GM23248 (cell line): ENCODE measurements around the gene RAD51AP2. TPM values are rescaled to one million over a fixed set of nuclear protein-coding genes. Genes with fewer than 3 reads are reported as not detected.

ENCODE experiments used
- DNase-seq: peaks from one replicate; pipeline ENCODE4 v3.0.0-alpha.2; 2015
- H2AFZ ChIP-seq: fragments of 200-600 bp; sonication (generic); 2 replicates; pipeline ENCODE4 v1.6.1; 2016; ENCODE audit warnings: antibody characterized with exemption
- H3F3A ChIP-seq: fragments of 200-600 bp; sonication (generic); 2 replicates; pipeline ENCODE4 v1.6.1; 2016; ENCODE audit warnings: mild to moderate bottlenecking, antibody characterized with exemption, mixed run types; ENCODE audit not compliant: insufficient read depth
- H3K27ac ChIP-seq: fragments of 200-600 bp; sonication (generic); 2 replicates; pipeline ENCODE4 v1.5.1; 2016; ENCODE audit warnings: mild to moderate bottlenecking
- H3K27me3 ChIP-seq: fragments of 200-600 bp; sonication (generic); replicated peaks from 2 replicates; pipeline ENCODE4 v1.6.1; 2016; ENCODE audit warnings: mild to moderate bottlenecking; ENCODE audit not compliant: insufficient read depth
- H3K36me3 ChIP-seq: fragments of 200-600 bp; sonication (generic); 2 replicates; pipeline ENCODE4 v1.6.1; 2016; ENCODE audit warnings: low read depth, mild to moderate bottlenecking
- H3K4me1 ChIP-seq: fragments of 200-600 bp; sonication (generic); 2 replicates; pipeline ENCODE4 v1.6.1; 2016; ENCODE audit warnings: mild to moderate bottlenecking; ENCODE audit not compliant: insufficient read depth
- H3K4me2 ChIP-seq: fragments of 200-600 bp; sonication (generic); one replicate; pipeline ENCODE4 v1.6.1; 2016; ENCODE audit warnings: mild to moderate bottlenecking; ENCODE audit not compliant: unreplicated experiment
- H3K4me3 ChIP-seq: fragments of 200-600 bp; sonication (generic); 2 replicates; pipeline ENCODE4 v1.5.1; 2016; ENCODE audit warnings: mild to moderate bottlenecking
- H3K79me2 ChIP-seq: fragments of 200-600 bp; sonication (generic); 2 replicates; pipeline ENCODE4 v1.6.1; 2016; ENCODE audit warnings: mild to moderate bottlenecking; ENCODE audit not compliant: insufficient read depth
- H3K9ac ChIP-seq: fragments of 200-600 bp; sonication (generic); 2 replicates; pipeline ENCODE4 v1.6.1; 2016; ENCODE audit warnings: mild to moderate bottlenecking
- H3K9me2 ChIP-seq: fragments of 200-600 bp; sonication (generic); 2 replicates; pipeline ENCODE4 v1.6.1; 2016; ENCODE audit warnings: mixed run types, mild to moderate bottlenecking, moderate library complexity; ENCODE audit not compliant: insufficient read depth
- H3K9me3 ChIP-seq: fragments of 200-600 bp; sonication (generic); one replicate; pipeline ENCODE4 v1.6.1; 2017; ENCODE audit warnings: low read depth
- H4K20me1 ChIP-seq: fragments of 200-600 bp; sonication (generic); 2 replicates; pipeline ENCODE4 v1.6.0; 2016; ENCODE audit not compliant: insufficient read depth
- EZH2 ChIP-seq: fragments of 200-600 bp; sonication (generic); IDR thresholded peaks from 2 replicates; pipeline ENCODE4 v1.6.1; 2018; ENCODE audit warnings: antibody characterized with exemption, mild to moderate bottlenecking; ENCODE audit not compliant: insufficient read depth, poor library complexity, severe bottlenecking
- EZH2phosphoT487 ChIP-seq: fragments of 200-600 bp; sonication (generic); IDR thresholded peaks from 2 replicates; pipeline ENCODE4 v1.6.1; 2018; ENCODE audit warnings: antibody characterized with exemption, moderate library complexity, mild to moderate bottlenecking, low read depth; ENCODE audit not compliant: insufficient read depth
- WGBS, 2 experiments: methylation state at CpG; one replicate each; pipeline ENCODE4 v1.1.6; 2015 to 2017; ENCODE audit warnings: low lambda C conversion rate in 2 of 2, low coverage in 1 of 2; ENCODE audit errors: missing lambda C conversion rate in 2 of 2; 5-methylcytosine and 5-hydroxymethylcytosine counted together
- in situ Hi-C: fragments of 300-500 bp; cut with MboI; formaldehyde crosslinking; loops from 2 replicates; pipeline ENCODE4 v1.15.0; 2020
- polyA plus RNA-seq: library from polyadenylated mRNA; unstranded; fragments of >200 nt; fragmentation: Nextera tagmentation; extraction: Ambion mirVana; gene quantifications from 2 replicates; pipeline ENCODE4 v1.2.1, GENCODE V29; 2016
- total RNA-seq: library from RNA; depleted of rRNA; stranded (reverse); fragments of >200 nt; shearing (Covaris generic); gene quantifications from 2 replicates; pipeline ENCODE4 v1.2.3, GENCODE V29; 2014

The RAD51AP2 gene
- total and polyA plus RNA-seq, 2 experiments from 2014 or later, result not detected

- in situ Hi-C loops, result no loop called here
- Histone ChIP-seq H2AFZ (no peak overlapping the region), H3K4me2 (no peak overlapping the region), H3K9me2 (no peaks in the 10 kb centered on the region), H3K4me3 (no peak overlapping the region), H3K27ac (no peak overlapping the region), H3F3A (0 out of 2 replicates have a peak, but pooled peaks cover 7% of the 10 kb centered on the region), H3K27me3 (no peaks in the 10 kb centered on the region), H3K36me3 (no peaks in the 10 kb centered on the region), H3K9me3 (no peaks in the 10 kb centered on the region), H3K79me2 (no peaks in the 10 kb centered on the region), H3K9ac (no peak overlapping the region), H3K4me1 (peaks cover 7% of the 10 kb centered on the region; the same call in 1 of the 2 replicates), H4K20me1 (no peaks in the 10 kb centered on the region)
- TF ChIP-seq EZH2 (no peak), EZH2phosphoT487 (no peak)
- DNase-seq, result no peak
- 32 to 51% methylated on average over 2 of the region's 2 CpGs for WGBS, 2 experiments
Observed at GRCh38 chr2:17533546-17533945, 15.3 kb upstream of the RAD51AP2 start.

DNA sequence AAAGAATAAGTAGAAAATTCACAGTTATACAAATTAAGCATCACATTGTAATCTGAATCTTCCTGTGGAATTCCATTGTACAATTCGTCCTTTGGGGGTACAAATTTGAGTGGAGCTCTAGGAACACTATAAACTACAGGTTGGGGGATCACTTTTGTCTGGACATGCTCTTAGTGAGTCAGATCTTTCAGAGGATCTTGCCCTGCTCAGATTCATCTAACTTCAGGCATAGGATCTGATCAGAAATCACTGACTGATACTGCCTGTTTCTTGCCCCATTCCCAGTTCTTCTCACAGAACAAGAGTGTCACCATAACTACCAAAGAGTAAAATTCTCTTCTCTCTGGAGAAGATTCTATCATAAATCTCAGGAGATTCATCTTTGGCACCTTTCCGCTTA is 11.5 kb upstream of the RAD51AP2 start:
- H3K27ac ChIP-seq, result no peak overlapping the region
- no peak overlapping the region for H2AFZ ChIP-seq
- H4K20me1 ChIP-seq, result no peaks in the 10 kb centered on the region
- H3K9me3 ChIP-seq, result no peaks in the 10 kb centered on the region
- H3K9me2 ChIP-seq, result no peaks in the 10 kb centered on the region
- no peak overlapping the region for H3K4me3 ChIP-seq
- H3F3A ChIP-seq, result no peaks in the 10 kb centered on the region
- no peak for DNase-seq
- no peaks in the 10 kb centered on the region for H3K27me3 ChIP-seq
- 76 to 83% methylated on average over 2 of the region's 2 CpGs for WGBS, 2 experiments
- H3K79me2 ChIP-seq, result no peaks in the 10 kb centered on the region
- in situ Hi-C loops, result no loop called here
- no peaks in the 10 kb centered on the region for H3K36me3 ChIP-seq
- H3K9ac ChIP-seq, result no peak overlapping the region
- no peak for TF ChIP-seq EZH2
- TF ChIP-seq EZH2phosphoT487, result no peak
- no peaks in the 10 kb centered on the region for H3K4me1 ChIP-seq
- no peak overlapping the region for H3K4me2 ChIP-seq

DNA sequence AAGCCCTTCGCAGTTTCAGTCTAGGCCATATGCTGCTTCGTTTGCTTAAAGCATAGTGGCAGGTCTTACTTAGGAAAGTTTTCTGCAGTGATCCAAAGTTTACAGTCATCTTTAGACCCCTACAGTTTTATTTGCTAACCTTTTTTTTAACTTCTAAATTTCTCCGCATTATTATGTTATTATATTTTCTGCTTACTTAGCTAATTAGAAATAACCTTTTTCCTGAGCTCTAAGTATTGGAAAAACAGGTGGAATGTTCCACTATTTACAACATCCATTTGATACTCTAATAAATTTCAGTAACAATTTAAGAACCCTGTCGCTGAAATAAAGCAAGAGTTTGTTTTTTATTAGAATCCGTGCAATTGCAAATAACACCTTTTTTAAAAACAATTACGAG is 4.1 kb upstream of the RAD51AP2 start:
- no peak overlapping the region for H2AFZ ChIP-seq
- no peak overlapping the region for H3K27ac ChIP-seq
- no peak overlapping the region for H3K9ac ChIP-seq
- peaks cover 12% of the 10 kb centered on the region; the same call in 1 of the 2 replicates for H3K4me1 ChIP-seq
- no peaks in the 10 kb centered on the region for H3K79me2 ChIP-seq
- H4K20me1 ChIP-seq, result no peaks in the 10 kb centered on the region
- WGBS, 2 experiments, result 79 to 82% methylated on average over 6 of the region's 6 CpGs
- no peaks in the 10 kb centered on the region for H3K36me3 ChIP-seq
- no peak for DNase-seq
- H3K9me2 ChIP-seq, result no peaks in the 10 kb centered on the region
- TF ChIP-seq EZH2phosphoT487, result no peak
- no peaks in the 10 kb centered on the region for H3K9me3 ChIP-seq
- 0 out of 2 replicates have a peak, but pooled peaks cover 5% of the 10 kb centered on the region for H3F3A ChIP-seq
- in situ Hi-C loops, result no loop called here
- no peaks in the 10 kb centered on the region for H3K27me3 ChIP-seq
- no peak overlapping the region for H3K4me2 ChIP-seq
- no peak overlapping the region for H3K4me3 ChIP-seq

DNA sequence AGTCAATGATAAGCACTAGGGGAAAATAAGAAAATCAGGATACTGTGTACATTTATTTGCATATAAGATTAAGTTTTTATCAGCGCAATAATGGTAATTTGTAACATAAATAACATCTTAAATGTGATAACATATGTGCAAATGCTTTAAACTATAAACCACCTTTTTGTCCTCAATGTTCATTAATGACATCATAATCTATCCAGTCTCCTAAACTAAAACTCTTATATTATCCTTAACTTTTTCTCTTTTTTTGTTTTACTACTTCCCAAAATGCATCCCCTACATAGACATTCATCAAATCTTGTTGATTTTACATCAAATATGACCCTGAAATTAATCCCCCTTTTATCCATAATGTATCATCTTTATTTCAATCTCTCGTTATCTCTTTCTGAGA is 3.4 kb upstream of the RAD51AP2 start:
- H3K9me3 ChIP-seq, result no peaks in the 10 kb centered on the region
- DNase-seq, result no peak
- H3K27me3 ChIP-seq, result no peaks in the 10 kb centered on the region
- no peak overlapping the region for H3K4me2 ChIP-seq
- no peak overlapping the region for H3K27ac ChIP-seq
- no peaks in the 10 kb centered on the region for H3K36me3 ChIP-seq
- H3K4me3 ChIP-seq, result no peak overlapping the region
- 82 to 86% methylated on average over 2 of the region's 2 CpGs for whole genome bisulfite sequencing, 2 experiments
- in situ Hi-C loops, result no loop called here
- peaks cover 12% of the 10 kb centered on the region; the same call in 1 of the 2 replicates for H3K4me1 ChIP-seq
- no peaks in the 10 kb centered on the region for H3K9me2 ChIP-seq
- TF ChIP-seq EZH2phosphoT487, result no peak
- TF ChIP-seq EZH2, result no peak
- no peaks in the 10 kb centered on the region for H4K20me1 ChIP-seq
- H2AFZ ChIP-seq, result no peak overlapping the region
- no peaks in the 10 kb centered on the region for H3K79me2 ChIP-seq
- H3F3A ChIP-seq, result 0 out of 2 replicates have a peak, but pooled peaks cover 5% of the 10 kb centered on the region
- no peak overlapping the region for H3K9ac ChIP-seq

DNA sequence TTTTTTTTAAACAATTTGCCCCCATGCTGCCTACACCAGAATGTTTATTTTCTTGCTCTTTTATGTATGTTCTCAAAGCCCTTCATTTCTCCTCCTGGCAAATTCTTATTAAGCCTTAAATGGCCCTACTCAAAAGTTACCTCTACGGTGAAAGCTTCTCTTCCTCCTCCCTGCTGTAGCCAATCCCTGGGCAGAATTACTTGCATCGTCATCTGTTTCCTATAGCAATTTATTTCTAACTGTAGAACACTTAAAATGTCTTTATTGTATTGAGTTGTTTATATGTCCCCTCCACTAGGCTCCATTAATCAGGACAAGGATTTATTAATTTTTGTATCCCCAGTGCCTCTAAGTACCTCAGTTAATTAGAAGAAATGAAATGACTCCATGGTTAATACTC is 2.5 kb upstream of the RAD51AP2 start:
- Histone ChIP-seq H3K4me1 (peaks cover 12% of the 10 kb centered on the region; the same call in 1 of the 2 replicates), H3K4me3 (no peak overlapping the region), H3K27me3 (no peaks in the 10 kb centered on the region), H2AFZ (no peak overlapping the region), H4K20me1 (no peaks in the 10 kb centered on the region), H3K9me2 (no peaks in the 10 kb centered on the region), H3K9ac (no peak overlapping the region), H3K79me2 (no peaks in the 10 kb centered on the region), H3K4me2 (no peak overlapping the region), H3K9me3 (no peaks in the 10 kb centered on the region), H3K36me3 (no peaks in the 10 kb centered on the region), H3F3A (0 out of 2 replicates have a peak, but pooled peaks cover 5% of the 10 kb centered on the region), H3K27ac (no peak overlapping the region)
- in situ Hi-C loops, result no loop called here
- WGBS, 2 experiments, result 89 to 95% methylated on average over 2 of the region's 2 CpGs
- DNase-seq, result no peak
- TF ChIP-seq EZH2, result no peak
- TF ChIP-seq EZH2phosphoT487, result no peak
